Ishikawa (cell line): ENCODE results near the gene TRERF1.

ENCODE experiments used
- FOXM1 ChIP-seq: IDR thresholded peaks from 2 replicates; pipeline ENCODE4 v1.6.1; 2012; ENCODE audit warnings: low read depth, borderline replicate concordance
- MAX ChIP-seq: IDR thresholded peaks from 2 replicates; pipeline ENCODE4 v1.6.1; 2012
- RAD21 ChIP-seq: IDR thresholded peaks from 2 replicates; pipeline ENCODE4 v1.6.1; 2012; ENCODE audit warnings: low read depth
- YY1 ChIP-seq: IDR thresholded peaks from 2 replicates; pipeline ENCODE4 v1.6.1; 2012; ENCODE audit warnings: low read depth

GRCh38 chr6:42405021-42405420, 46.7 kb downstream of the TRERF1 start:
- TF ChIP-seq MAX = no peak
- no peak for TF ChIP-seq YY1
- TF ChIP-seq RAD21 = no peak
- TF ChIP-seq FOXM1 = no peak
